K562 treated with DMSO at 1 percent for 12 hours (cell line): ENCODE measurements around the gene PTF1A. TPM values are rescaled to one million over a fixed set of nuclear protein-coding genes. Genes with fewer than 3 reads are reported as not detected.

ENCODE experiments used
- total RNA-seq: library from RNA; unstranded; fragments of 300-600 nt; gene quantifications from 2 replicates; pipeline ENCODE4 v1.2.3, GENCODE V29; 2022; ENCODE audit not compliant: insufficient read depth

The PTF1A gene, protein sequence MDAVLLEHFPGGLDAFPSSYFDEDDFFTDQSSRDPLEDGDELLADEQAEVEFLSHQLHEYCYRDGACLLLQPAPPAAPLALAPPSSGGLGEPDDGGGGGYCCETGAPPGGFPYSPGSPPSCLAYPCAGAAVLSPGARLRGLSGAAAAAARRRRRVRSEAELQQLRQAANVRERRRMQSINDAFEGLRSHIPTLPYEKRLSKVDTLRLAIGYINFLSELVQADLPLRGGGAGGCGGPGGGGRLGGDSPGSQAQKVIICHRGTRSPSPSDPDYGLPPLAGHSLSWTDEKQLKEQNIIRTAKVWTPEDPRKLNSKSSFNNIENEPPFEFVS
- not detected in 2 replicates for total RNA-seq

DNA sequence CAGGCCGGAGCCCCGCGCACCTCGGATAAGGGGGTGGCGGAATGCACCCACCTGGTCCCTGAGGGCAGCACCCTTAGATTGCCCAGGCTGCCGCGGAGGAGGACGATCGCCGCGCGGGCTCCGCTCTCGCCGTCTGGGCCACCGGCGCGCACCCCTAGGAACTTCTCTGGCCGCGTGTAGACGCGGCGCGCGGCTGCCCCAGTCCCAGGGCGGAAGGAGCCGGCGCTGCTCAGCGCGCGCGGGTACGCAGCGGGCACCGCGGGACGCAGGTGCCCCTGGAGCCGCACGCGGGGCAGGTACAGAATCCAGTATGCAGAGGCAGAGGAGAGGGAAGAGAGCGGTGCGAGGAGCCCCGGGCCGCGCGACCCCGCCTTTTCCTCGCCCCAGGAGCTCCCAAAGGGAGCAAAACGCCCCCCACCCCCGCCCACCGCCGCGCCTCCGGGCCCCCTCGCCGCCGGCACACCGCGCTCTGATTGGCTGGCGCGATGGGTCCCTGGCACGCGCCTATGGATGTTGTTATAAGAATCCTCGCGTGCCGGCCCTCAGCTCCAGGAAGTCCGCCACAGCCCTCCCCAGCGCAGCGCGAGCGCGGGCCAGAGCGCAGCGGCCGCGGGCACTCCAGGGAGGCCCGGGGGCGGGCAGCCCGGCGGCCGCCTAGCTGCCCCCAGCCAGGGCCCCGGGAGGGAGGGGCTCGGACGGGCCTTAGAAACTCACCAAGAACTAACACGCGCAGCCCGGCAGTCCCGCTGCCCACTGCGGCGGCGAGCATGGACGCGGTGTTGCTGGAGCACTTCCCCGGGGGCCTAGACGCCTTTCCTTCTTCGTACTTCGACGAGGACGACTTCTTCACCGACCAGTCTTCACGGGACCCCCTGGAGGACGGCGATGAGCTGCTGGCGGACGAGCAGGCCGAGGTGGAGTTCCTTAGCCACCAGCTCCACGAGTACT lies at the start of gene PTF1A:
TSS of gene PTF1A (plus strand) at position 549 of the 948 bp plus-strand sequence. CDS start at position 768, 219 bp downstream.

Other genes with a start within 250 kb of the PTF1A start
- gene MSRB2, start 96.7 kb upstream of the PTF1A start, total RNA-seq: 11.9 and 12.9 TPM in 2 replicates
- gene C10orf67, start 152.5 kb downstream of the PTF1A start, total RNA-seq: not detected in 2 replicates
- 3.0 and 6.7 TPM in 2 replicates for gene OTUD1, start 246.8 kb downstream of the PTF1A start, total RNA-seq